SU-DHL-6 (cell line): ENCODE results near the gene GSTM4.
"Not testable (repeated sequence)": the region's sequence is repeated elsewhere in the genome, so short reads cannot be mapped to it uniquely, and the experiment has no call there.

Experiments
- H2AFZ ChIP-seq: fragments of 200-600 bp; sonication (generic); 2 replicates; pipeline ENCODE4 v1.6.1; 2014; ENCODE audit warnings: low read depth, mild to moderate bottlenecking, moderate library complexity, mixed read lengths, antibody characterized with exemption, low read length; ENCODE audit not compliant: severe bottlenecking
- H3F3A ChIP-seq: fragments of 200-600 bp; shearing (Covaris generic); 2 replicates; pipeline ENCODE4 v1.6.0; 2016; ENCODE audit warnings: antibody characterized with exemption, mild to moderate bottlenecking; ENCODE audit not compliant: insufficient read depth
- H3K27ac ChIP-seq: fragments of 200-600 bp; sonication (generic); 2 replicates; pipeline ENCODE4 v1.5.1; 2016; ENCODE audit warnings: low read depth, mild to moderate bottlenecking, low read length, moderate library complexity, mixed read lengths
- H3K27me3 ChIP-seq: fragments of 200-600 bp; sonication (generic), shearing (Covaris generic); 2 replicates; pipeline ENCODE4 v1.6.0; 2014; ENCODE audit warnings: mild to moderate bottlenecking, low read length
- H3K36me3 ChIP-seq: fragments of 200-600 bp; sonication (generic); 2 replicates; pipeline ENCODE4 v1.6.1; 2014; ENCODE audit warnings: mild to moderate bottlenecking, low read length, mixed read lengths
- H3K4me2 ChIP-seq: fragments of 300-600, 200-600 bp; shearing (Covaris generic), sonication (generic); 2 replicates; pipeline ENCODE4 v1.6.0; 2014; ENCODE audit warnings: low read length, low read depth, mild to moderate bottlenecking; ENCODE audit not compliant: poor library complexity, severe bottlenecking
- H3K4me3 ChIP-seq: fragments of 200-600 bp; sonication (generic); 2 replicates; pipeline ENCODE4 v1.5.1; 2014; ENCODE audit warnings: antibody characterized with exemption, low read length, mild to moderate bottlenecking, mixed read lengths; ENCODE audit not compliant: insufficient read depth, poor library complexity, severe bottlenecking
- H3K79me2 ChIP-seq: fragments of 200-600 bp; sonication (generic); 2 replicates; pipeline ENCODE4 v1.6.1; 2014; ENCODE audit warnings: mild to moderate bottlenecking, low read length, moderate library complexity; ENCODE audit not compliant: insufficient read depth
- H3K9ac ChIP-seq: fragments of 200-600 bp; sonication (generic); 2 replicates; pipeline ENCODE4 v1.7.0; 2014; ENCODE audit warnings: mild to moderate bottlenecking, low read length
- H3K9me2 ChIP-seq: fragments of 200-600 bp; sonication (generic); replicated peaks from 2 replicates; pipeline ENCODE4 v1.6.1; 2014; ENCODE audit warnings: low read length; ENCODE audit not compliant: insufficient read depth
- H3K9me3 ChIP-seq: fragments of 200-600 bp; sonication (generic); 2 replicates; pipeline ENCODE4 v1.6.1; 2014; ENCODE audit warnings: low read length, mixed read lengths; ENCODE audit not compliant: insufficient read depth
- H4K20me1 ChIP-seq: fragments of 200-600 bp; sonication (generic); 2 replicates; pipeline ENCODE4 v1.6.1; 2014; ENCODE audit warnings: low read depth, mild to moderate bottlenecking, antibody characterized with exemption, low read length, moderate library complexity, mixed read lengths
- CTCF ChIP-seq: fragments of 200-600 bp; sonication (generic); IDR thresholded peaks from one replicate; pipeline ENCODE4 v1.5.1; 2017; ENCODE audit warnings: antibody characterized with exemption, mild to moderate bottlenecking, low read length, moderate library complexity; ENCODE audit not compliant: insufficient read depth, poor library complexity, severe bottlenecking
- EZH2phosphoT487 ChIP-seq: fragments of 200-600 bp; sonication (generic), shearing (Covaris generic); conservative IDR thresholded peaks from 2 replicates; pipeline ENCODE4 v1.6.1; 2018; ENCODE audit warnings: mild to moderate bottlenecking, antibody characterized with exemption, low read length, moderate library complexity, mixed read lengths

GSTM4 gene

GRCh38 chr1:109676683-109677381 lies 20.9 kb downstream of the GSTM4 start:
- H2AFZ ChIP-seq, H3K4me2 ChIP-seq, H4K20me1 ChIP-seq, H3K79me2 ChIP-seq, H3K27ac ChIP-seq, H3K9me3 ChIP-seq, H3K9me2 ChIP-seq, H3K9ac ChIP-seq, H3K4me3 ChIP-seq, H3F3A ChIP-seq, H3K27me3 ChIP-seq, H3K36me3 ChIP-seq: not testable (repeated sequence)

GRCh38 chr1:109677459-109677858 lies 21.6 kb downstream of the GSTM4 start:
- Histone ChIP-seq H3K4me3 (no peak overlapping the region), H3K9me2 (no peaks in the 10 kb centered on the region), H3K27me3 (no peaks in the 10 kb centered on the region), H3K9me3 (no peaks in the 10 kb centered on the region), H4K20me1 (no peaks in the 10 kb centered on the region), H3K4me2 (no peak overlapping the region), H3K36me3 (no peaks in the 10 kb centered on the region), H3K79me2 (no peaks in the 10 kb centered on the region), H3K27ac (no peak overlapping the region), H3K9ac (no peak overlapping the region), H3F3A (no peaks in the 10 kb centered on the region), H2AFZ (no peak overlapping the region)
- TF ChIP-seq CTCF (no peak), EZH2phosphoT487 (no peak)

DNA sequence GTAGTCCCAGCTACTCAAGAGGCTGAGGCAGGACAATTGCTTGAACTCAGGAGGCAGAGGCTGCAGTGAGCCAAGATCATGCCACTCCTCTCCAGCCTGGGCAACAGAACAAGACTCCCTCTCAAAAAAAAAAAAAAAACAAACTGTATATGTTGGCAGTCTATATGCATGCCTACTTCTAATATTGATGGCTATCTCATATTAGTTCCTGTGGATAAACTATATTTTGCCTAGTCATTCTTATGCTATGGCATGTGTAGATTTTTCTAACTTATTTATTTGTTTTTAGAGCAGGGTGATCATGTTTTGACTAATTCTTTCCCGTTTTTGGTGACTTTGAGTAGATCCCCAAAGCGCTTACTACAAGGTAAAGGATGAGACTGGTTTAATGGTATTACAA lies 22.7 kb downstream of the GSTM4 start:
- H3F3A ChIP-seq, H3K9me2 ChIP-seq, H3K9ac ChIP-seq, H3K27ac ChIP-seq, H3K36me3 ChIP-seq, H3K27me3 ChIP-seq, H3K4me3 ChIP-seq, H3K79me2 ChIP-seq, H4K20me1 ChIP-seq, H3K4me2 ChIP-seq, H3K9me3 ChIP-seq, H2AFZ ChIP-seq: not testable (repeated sequence)

GRCh38 chr1:109684777-109685176 lies 28.9 kb downstream of the GSTM4 start:
- not testable (repeated sequence) for H3K9ac ChIP-seq, H4K20me1 ChIP-seq, H2AFZ ChIP-seq, H3K4me2 ChIP-seq, H3K9me3 ChIP-seq, H3K4me3 ChIP-seq, H3K36me3 ChIP-seq, H3F3A ChIP-seq, H3K27ac ChIP-seq, H3K9me2 ChIP-seq, H3K27me3 ChIP-seq, H3K79me2 ChIP-seq

DNA sequence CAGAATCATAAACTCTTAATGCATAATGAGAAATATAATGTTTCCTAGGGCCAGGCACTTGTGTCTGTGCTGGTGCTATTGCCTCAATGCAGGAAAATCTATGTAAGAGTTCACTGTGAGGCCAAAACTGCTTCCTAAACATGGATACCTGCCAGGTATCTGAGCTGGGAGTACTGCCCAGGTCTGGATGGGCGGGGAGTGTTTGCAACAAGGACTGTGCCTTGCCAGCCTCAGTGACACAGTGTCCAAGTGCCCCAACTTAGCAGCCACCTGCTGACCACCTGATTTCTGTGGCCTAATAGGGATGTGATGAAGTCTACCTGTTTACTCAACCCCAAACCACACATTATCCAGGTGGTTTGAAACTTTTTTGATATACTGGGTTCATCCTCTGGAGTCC lies 29.5 kb downstream of the GSTM4 start:
- not testable (repeated sequence) for H4K20me1 ChIP-seq, H3K27me3 ChIP-seq, H3K4me3 ChIP-seq, H2AFZ ChIP-seq, H3K9me2 ChIP-seq, H3K27ac ChIP-seq, H3K9ac ChIP-seq, H3K79me2 ChIP-seq, H3K4me2 ChIP-seq, H3K36me3 ChIP-seq, H3K9me3 ChIP-seq, H3F3A ChIP-seq

DNA sequence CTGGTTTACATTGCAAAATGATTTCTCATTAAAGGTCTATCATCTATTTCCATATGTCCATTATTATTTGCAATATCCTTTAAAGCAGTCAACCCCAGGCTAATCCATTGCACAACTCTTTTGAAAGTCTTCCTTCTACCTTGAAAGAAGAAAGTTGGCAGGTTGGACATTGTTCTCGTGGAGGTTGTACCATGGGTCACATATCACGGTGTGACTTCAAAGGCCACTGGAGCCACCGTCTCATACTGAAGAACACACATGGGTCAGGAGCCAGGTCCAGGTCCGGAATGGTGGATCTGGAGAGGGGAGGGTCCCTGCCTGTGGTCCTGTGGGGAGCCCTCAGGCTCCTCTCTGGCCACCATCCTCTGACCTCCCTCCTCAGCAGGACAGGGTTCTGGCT lies 30.0 kb downstream of the GSTM4 start:
- H3K79me2 ChIP-seq, H3K9ac ChIP-seq, H3K4me2 ChIP-seq, H3K9me3 ChIP-seq, H3K4me3 ChIP-seq, H3K36me3 ChIP-seq, H3K27ac ChIP-seq, H3K27me3 ChIP-seq, H2AFZ ChIP-seq, H4K20me1 ChIP-seq, H3K9me2 ChIP-seq, H3F3A ChIP-seq: not testable (repeated sequence)

GRCh38 chr1:109687109-109687508 lies 31.2 kb downstream of the GSTM4 start:
- not testable (repeated sequence) for H3K9me2 ChIP-seq, H3K27ac ChIP-seq, H3K9me3 ChIP-seq, H4K20me1 ChIP-seq, H3K27me3 ChIP-seq, H3K79me2 ChIP-seq, H3K36me3 ChIP-seq, H3F3A ChIP-seq
- Histone ChIP-seq H3K9ac (peak overlapping the region; percentile 45), H3K4me3 (peak overlapping the region; percentile 43), H3K4me2 (peak overlapping the region; percentile 55), H2AFZ (peak overlapping the region; percentile 79)
